A673 (cell line): ENCODE results near the gene ADPRM. TPM values are rescaled to one million over a fixed set of nuclear protein-coding genes. Genes with fewer than 3 reads are reported as not detected.

ENCODE experiments used
- BruUV-seq: library from RNA; stranded (reverse); fragments of 400-500 nt; replicated peaks from 2 replicates; lab custom pipeline; 2021; lab: Mats Ljungman, UMichigan
- CTCF ChIA-PET: fragments of 300-600 bp; sonication (Branson Sonifier 250); formaldehyde crosslinking; loops from one replicate; lab custom pipeline; 2022; ENCODE audit warnings: antibody characterized with exemption; lab: Charles Lee
- POLR2A ChIA-PET: fragments of 300-600 bp; sonication (Branson Sonifier 250); formaldehyde crosslinking; loops from one replicate; lab custom pipeline; 2022; ENCODE audit warnings: antibody characterized with exemption; ENCODE audit not compliant: low non-redundant PET; lab: Charles Lee
- DNase-seq: peaks from one replicate; pipeline ENCODE4 v3.0.0-alpha.2; 2015; ENCODE audit warnings: low spot score
- H3K27ac ChIP-seq: fragments of 200-600 bp; sonication (generic); 2 replicates; pipeline ENCODE4 v1.5.1; 2016; ENCODE audit warnings: mixed run types, low read depth, mild to moderate bottlenecking, mixed read lengths, antibody characterized with exemption, low read length; ENCODE audit not compliant: poor library complexity, severe bottlenecking
- H3K27me3 ChIP-seq: fragments of 200-600 bp; sonication (generic); replicated peaks from 2 replicates; pipeline ENCODE4 v1.6.1; 2017; ENCODE audit warnings: mixed run types, low read depth, mild to moderate bottlenecking, mixed read lengths, antibody characterized with exemption, low read length; ENCODE audit not compliant: insufficient read depth, poor library complexity
- H3K36me3 ChIP-seq: fragments of 200-600 bp; sonication (generic); 2 replicates; pipeline ENCODE4 v1.6.1; 2016; ENCODE audit warnings: mixed run types, mild to moderate bottlenecking, mixed read lengths, antibody characterized with exemption, low read length; ENCODE audit not compliant: insufficient read depth, poor library complexity, severe bottlenecking
- H3K4me1 ChIP-seq: fragments of 200-600 bp; sonication (generic); 2 replicates; pipeline ENCODE4 v1.6.1; 2017; ENCODE audit warnings: mixed run types, mild to moderate bottlenecking, mixed read lengths, antibody characterized with exemption, low read length; ENCODE audit not compliant: insufficient read depth, poor library complexity, severe bottlenecking
- H3K4me3 ChIP-seq: fragments of 200-600 bp; sonication (generic); 2 replicates; pipeline ENCODE4 v1.5.1; 2016; ENCODE audit warnings: low read depth, mixed run types, mild to moderate bottlenecking, mixed read lengths, low read length; ENCODE audit not compliant: poor library complexity, severe bottlenecking
- H3K9me3 ChIP-seq: fragments of 200-600 bp; sonication (generic); 2 replicates; pipeline ENCODE4 v1.6.1; 2016; ENCODE audit warnings: mixed run types, low read depth, mild to moderate bottlenecking, mixed read lengths, antibody characterized with exemption, low read length; ENCODE audit not compliant: poor library complexity, severe bottlenecking
- CTCF ChIP-seq: fragments of 300-800, 200-600 bp; sonication (generic); conservative IDR thresholded peaks from 2 replicates; pipeline ENCODE4 v1.5.1; 2017; ENCODE audit warnings: low read depth, mild to moderate bottlenecking, antibody characterized with exemption, low read length, moderate library complexity, mixed read lengths
- EZH2 ChIP-seq: fragments of 200-600 bp; sonication (generic); IDR thresholded peaks from 2 replicates; pipeline ENCODE4 v1.6.1; 2017; ENCODE audit warnings: borderline replicate concordance, low read depth, mild to moderate bottlenecking, mixed read lengths, antibody characterized with exemption, low read length; ENCODE audit not compliant: poor library complexity, severe bottlenecking
- intact Hi-C: fragments of 100-400 bp; cut with micrococcal nuclease; formaldehyde crosslinking; loops from one replicate; pipeline ENCODE4 v1.10.0; 2022; ENCODE audit not compliant: unreplicated experiment
- total RNA-seq: library from RNA; stranded (reverse); gene quantifications from 2 replicates; pipeline ENCODE4 v1.2.3, GENCODE V29; 2021

ADPRM gene
- total RNA-seq, 1 experiment from 2014 or later = 8.4 TPM

GRCh38 chr17:10756185-10756584 is 58.8 kb downstream of the ADPRM start:
- ChIA-PET CTCF (no interaction called here), POLR2A (no interaction called here)
- intact Hi-C loops = no loop called here
- no peak for TF ChIP-seq EZH2
- TF ChIP-seq CTCF = no peak
- BruUV-seq = no TSS peak
- Histone ChIP-seq H3K4me3 (no peak overlapping the region), H3K9me3 (no peaks in the 10 kb centered on the region), H3K36me3 (no peaks in the 10 kb centered on the region), H3K4me1 (no peaks in the 10 kb centered on the region), H3K27me3 (peaks cover 58% of the 10 kb centered on the region), H3K27ac (no peak overlapping the region)
- no peak for DNase-seq

GRCh38 chr17:10756619-10757018 is 59.2 kb downstream of the ADPRM start:
- no TSS peak for BruUV-seq
- no peaks in the 10 kb centered on the region for H3K9me3 ChIP-seq
- H3K4me3 ChIP-seq = no peak overlapping the region
- no peak overlapping the region for H3K27ac ChIP-seq
- H3K27me3 ChIP-seq = peaks cover 60% of the 10 kb centered on the region
- TF ChIP-seq CTCF (no peak), EZH2 (no peak)
- DNase-seq = no peak
- CTCF ChIA-PET = no interaction called here
- no peaks in the 10 kb centered on the region for H3K4me1 ChIP-seq
- H3K36me3 ChIP-seq = no peaks in the 10 kb centered on the region
- intact Hi-C loops = no loop called here
- POLR2A ChIA-PET = no interaction called here

- peaks cover 64% of the 10 kb centered on the region for H3K27me3 ChIP-seq
- H3K36me3 ChIP-seq = no peaks in the 10 kb centered on the region
- intact Hi-C loops = no loop called here
- no peak overlapping the region for H3K27ac ChIP-seq
- POLR2A ChIA-PET = no interaction called here
- H3K4me1 ChIP-seq = no peaks in the 10 kb centered on the region
- TF ChIP-seq EZH2 (no peak), CTCF (no peak)
- H3K9me3 ChIP-seq = no peaks in the 10 kb centered on the region
- BruUV-seq = no TSS peak
- H3K4me3 ChIP-seq = no peak overlapping the region
- CTCF ChIA-PET = no interaction called here
- no peak for DNase-seq
These were observed 59.7 kb downstream of the ADPRM start for GRCh38 chr17:10757067-10757466.
